Measurements from ENCODE around the gene S100A13.

- TF ChIP-seq CTCF (conservative IDR thresholded peaks at IDR 0.05) (no peak), ZFX (IDR thresholded peaks at IDR 0.05) (no peak)
Observed at GRCh38 chr1:153624965-153625611, 2.2 kb downstream of the S100A13 start.
